ENCODE data around the gene TSSK3. TPM values are rescaled to one million over a fixed set of nuclear protein-coding genes. Genes with fewer than 3 reads are reported as not detected.

The TSSK3 gene
- total and polyA plus RNA-seq, 9 of the 15 experiments (the other 6 are each of a cell fraction or from before 2014, with no cell fraction given) = 0.27 to 2.8 (median 1.9) TPM

- TF ChIP-seq ZNF766 (CRISPR knock-in tag; conservative IDR thresholded peaks at IDR 0.05) = peak; percentile 76
- TF ChIP-seq, protein P1, sequence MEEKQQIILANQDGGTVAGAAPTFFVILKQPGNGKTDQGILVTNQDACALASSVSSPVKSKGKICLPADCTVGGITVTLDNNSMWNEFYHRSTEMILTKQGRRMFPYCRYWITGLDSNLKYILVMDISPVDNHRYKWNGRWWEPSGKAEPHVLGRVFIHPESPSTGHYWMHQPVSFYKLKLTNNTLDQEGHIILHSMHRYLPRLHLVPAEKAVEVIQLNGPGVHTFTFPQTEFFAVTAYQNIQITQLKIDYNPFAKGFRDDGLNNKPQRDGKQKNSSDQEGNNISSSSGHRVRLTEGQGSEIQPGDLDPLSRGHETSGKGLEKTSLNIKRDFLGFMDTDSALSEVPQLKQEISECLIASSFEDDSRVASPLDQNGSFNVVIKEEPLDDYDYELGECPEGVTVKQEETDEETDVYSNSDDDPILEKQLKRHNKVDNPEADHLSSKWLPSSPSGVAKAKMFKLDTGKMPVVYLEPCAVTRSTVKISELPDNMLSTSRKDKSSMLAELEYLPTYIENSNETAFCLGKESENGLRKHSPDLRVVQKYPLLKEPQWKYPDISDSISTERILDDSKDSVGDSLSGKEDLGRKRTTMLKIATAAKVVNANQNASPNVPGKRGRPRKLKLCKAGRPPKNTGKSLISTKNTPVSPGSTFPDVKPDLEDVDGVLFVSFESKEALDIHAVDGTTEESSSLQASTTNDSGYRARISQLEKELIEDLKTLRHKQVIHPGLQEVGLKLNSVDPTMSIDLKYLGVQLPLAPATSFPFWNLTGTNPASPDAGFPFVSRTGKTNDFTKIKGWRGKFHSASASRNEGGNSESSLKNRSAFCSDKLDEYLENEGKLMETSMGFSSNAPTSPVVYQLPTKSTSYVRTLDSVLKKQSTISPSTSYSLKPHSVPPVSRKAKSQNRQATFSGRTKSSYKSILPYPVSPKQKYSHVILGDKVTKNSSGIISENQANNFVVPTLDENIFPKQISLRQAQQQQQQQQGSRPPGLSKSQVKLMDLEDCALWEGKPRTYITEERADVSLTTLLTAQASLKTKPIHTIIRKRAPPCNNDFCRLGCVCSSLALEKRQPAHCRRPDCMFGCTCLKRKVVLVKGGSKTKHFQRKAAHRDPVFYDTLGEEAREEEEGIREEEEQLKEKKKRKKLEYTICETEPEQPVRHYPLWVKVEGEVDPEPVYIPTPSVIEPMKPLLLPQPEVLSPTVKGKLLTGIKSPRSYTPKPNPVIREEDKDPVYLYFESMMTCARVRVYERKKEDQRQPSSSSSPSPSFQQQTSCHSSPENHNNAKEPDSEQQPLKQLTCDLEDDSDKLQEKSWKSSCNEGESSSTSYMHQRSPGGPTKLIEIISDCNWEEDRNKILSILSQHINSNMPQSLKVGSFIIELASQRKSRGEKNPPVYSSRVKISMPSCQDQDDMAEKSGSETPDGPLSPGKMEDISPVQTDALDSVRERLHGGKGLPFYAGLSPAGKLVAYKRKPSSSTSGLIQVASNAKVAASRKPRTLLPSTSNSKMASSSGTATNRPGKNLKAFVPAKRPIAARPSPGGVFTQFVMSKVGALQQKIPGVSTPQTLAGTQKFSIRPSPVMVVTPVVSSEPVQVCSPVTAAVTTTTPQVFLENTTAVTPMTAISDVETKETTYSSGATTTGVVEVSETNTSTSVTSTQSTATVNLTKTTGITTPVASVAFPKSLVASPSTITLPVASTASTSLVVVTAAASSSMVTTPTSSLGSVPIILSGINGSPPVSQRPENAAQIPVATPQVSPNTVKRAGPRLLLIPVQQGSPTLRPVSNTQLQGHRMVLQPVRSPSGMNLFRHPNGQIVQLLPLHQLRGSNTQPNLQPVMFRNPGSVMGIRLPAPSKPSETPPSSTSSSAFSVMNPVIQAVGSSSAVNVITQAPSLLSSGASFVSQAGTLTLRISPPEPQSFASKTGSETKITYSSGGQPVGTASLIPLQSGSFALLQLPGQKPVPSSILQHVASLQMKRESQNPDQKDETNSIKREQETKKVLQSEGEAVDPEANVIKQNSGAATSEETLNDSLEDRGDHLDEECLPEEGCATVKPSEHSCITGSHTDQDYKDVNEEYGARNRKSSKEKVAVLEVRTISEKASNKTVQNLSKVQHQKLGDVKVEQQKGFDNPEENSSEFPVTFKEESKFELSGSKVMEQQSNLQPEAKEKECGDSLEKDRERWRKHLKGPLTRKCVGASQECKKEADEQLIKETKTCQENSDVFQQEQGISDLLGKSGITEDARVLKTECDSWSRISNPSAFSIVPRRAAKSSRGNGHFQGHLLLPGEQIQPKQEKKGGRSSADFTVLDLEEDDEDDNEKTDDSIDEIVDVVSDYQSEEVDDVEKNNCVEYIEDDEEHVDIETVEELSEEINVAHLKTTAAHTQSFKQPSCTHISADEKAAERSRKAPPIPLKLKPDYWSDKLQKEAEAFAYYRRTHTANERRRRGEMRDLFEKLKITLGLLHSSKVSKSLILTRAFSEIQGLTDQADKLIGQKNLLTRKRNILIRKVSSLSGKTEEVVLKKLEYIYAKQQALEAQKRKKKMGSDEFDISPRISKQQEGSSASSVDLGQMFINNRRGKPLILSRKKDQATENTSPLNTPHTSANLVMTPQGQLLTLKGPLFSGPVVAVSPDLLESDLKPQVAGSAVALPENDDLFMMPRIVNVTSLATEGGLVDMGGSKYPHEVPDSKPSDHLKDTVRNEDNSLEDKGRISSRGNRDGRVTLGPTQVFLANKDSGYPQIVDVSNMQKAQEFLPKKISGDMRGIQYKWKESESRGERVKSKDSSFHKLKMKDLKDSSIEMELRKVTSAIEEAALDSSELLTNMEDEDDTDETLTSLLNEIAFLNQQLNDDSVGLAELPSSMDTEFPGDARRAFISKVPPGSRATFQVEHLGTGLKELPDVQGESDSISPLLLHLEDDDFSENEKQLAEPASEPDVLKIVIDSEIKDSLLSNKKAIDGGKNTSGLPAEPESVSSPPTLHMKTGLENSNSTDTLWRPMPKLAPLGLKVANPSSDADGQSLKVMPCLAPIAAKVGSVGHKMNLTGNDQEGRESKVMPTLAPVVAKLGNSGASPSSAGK (IDR thresholded peaks at IDR 0.05) = no peak
- TF ChIP-seq SIN3B (IDR thresholded peaks at IDR 0.05; ENCODE audit: low read depth) = no peak
- TF ChIP-seq GABPA (tag; conservative IDR thresholded peaks at IDR 0.05; ENCODE audit: low read depth) = 0 out of 2 replicates have a peak, but pooled peaks have one; percentile 25
- peak; percentile 83 for TF ChIP-seq ESRRA (IDR thresholded peaks at IDR 0.05; ENCODE audit: borderline replicate concordance, low read depth)
- peak; percentile 97 for TF ChIP-seq SAFB (IDR thresholded peaks at IDR 0.05; ENCODE audit: borderline replicate concordance, low read depth, low read length)
These were observed 27.3 kb upstream of the TSSK3 start (continued) for GRCh38 chr1:32334864-32335534.
